Sigmoid colon (tissue), 7 donors: Measurements from ENCODE around the gene CSNK1A1L. TPM values are rescaled to one million over a fixed set of nuclear protein-coding genes. Genes with fewer than 3 reads are reported as not detected.
"Not testable (repeated sequence)": the region's sequence is repeated elsewhere in the genome, so short reads cannot be mapped to it uniquely, and the experiment has no call there.

Source experiments
- DNase-seq: peaks from one replicate; pipeline ENCODE4 v3.0.0-alpha.2; 2019
- H3K27ac ChIP-seq, 4 donors: fragments of 200-600 bp; sonication (generic); one replicate each; pipeline ENCODE4 v1.5.1; 2016 to 2019; ENCODE audit warnings: mild to moderate bottlenecking in 1 of 4
- H3K27me3 ChIP-seq, 3 donors: fragments of 200-600 bp; sonication (generic); one replicate each; pipeline ENCODE4 v1.5.1; 2019; ENCODE audit warnings: mild to moderate bottlenecking in 1 of 3
- H3K36me3 ChIP-seq, 4 donors: fragments of 200-600 bp; sonication (generic); one replicate each; pipeline ENCODE4 v1.5.1; 2016 to 2019
- H3K4me1 ChIP-seq, 4 donors: fragments of 200-600 bp; sonication (generic); one replicate each; pipeline ENCODE4 v1.5.1; 2017 to 2019
- H3K4me3 ChIP-seq, 4 donors: fragments of 200-600 bp; sonication (generic); one replicate each; pipeline ENCODE4 v1.5.1; 2017 to 2019; ENCODE audit warnings: mild to moderate bottlenecking in 2 of 4, moderate library complexity in 1 of 4
- H3K9me3 ChIP-seq, 4 donors: fragments of 200-600 bp in 3 of 4; sonication (generic) in 3 of 4; one replicate each; pipeline versions ENCODE4 v1.5.1 to v1.6.1; 2013 to 2019
- CTCF ChIP-seq, 4 experiments: fragments of 450-650 bp in 3 of 4; fragments of 200-600 bp in 1 of 4; IDR thresholded peaks; one replicate each; pipeline ENCODE4 v1.5.1; 2016 to 2019; ENCODE audit warnings: antibody characterized with exemption in 4 of 4, mild to moderate bottlenecking in 3 of 4, moderate library complexity in 2 of 4
- EP300 ChIP-seq, 4 donors: sonication (generic); formaldehyde crosslinking; IDR thresholded peaks; one replicate each; pipeline ENCODE4 v1.6.1; 2017; ENCODE audit warnings: antibody characterized with exemption in 4 of 4
- POLR2A ChIP-seq, 2 donors: fragments of 450-650 bp; IDR thresholded peaks; one replicate each; pipeline ENCODE4 v1.6.1; 2016; ENCODE audit warnings: antibody characterized with exemption in 2 of 2, mild to moderate bottlenecking in 2 of 2, moderate library complexity in 2 of 2
- POLR2AphosphoS5 ChIP-seq, 4 donors: sonication (generic); formaldehyde crosslinking; IDR thresholded peaks; one replicate each; pipeline ENCODE4 v1.6.1; 2017; ENCODE audit warnings: antibody characterized with exemption in 4 of 4
- WGBS, 2 donors: extraction: QIAGEN DNeasy Blood & Tissue Kit; methylation state at CpG; one replicate each; pipeline ENCODE4 v1.1.7; 2013; 5-methylcytosine and 5-hydroxymethylcytosine counted together
- intact Hi-C: fragments of 100-400 bp; cut with DNase I; formaldehyde crosslinking; loops from one replicate; pipeline ENCODE4 v1.15.1; 2023
- polyA plus RNA-seq, 3 donors: library from polyadenylated mRNA; stranded (reverse); fragments of 200-250 nt; gene quantifications; one replicate each; pipeline ENCODE4 v1.2.3, GENCODE V29; 2013
- total RNA-seq, 4 donors: library from RNA; depleted of rRNA; stranded (reverse); fragments of >200 nt; gene quantifications; one replicate each; pipeline ENCODE4 v1.1.0, GENCODE V29; 2016
- donor health status: healthy with polysubstance abuse.
- donor health status: Bipolar disorder and iron deficiency.
- donor health status: healthy.

CSNK1A1L gene
- total and polyA plus RNA-seq, 7 donors: not detected

- Histone ChIP-seq H3K4me1 (no peaks in the 10 kb centered on the region), H3K4me3 (no peak overlapping the region), H3K27ac (no peak overlapping the region), H3K27me3 (no peaks in the 10 kb centered on the region), H3K9me3 (no peaks in the 10 kb centered on the region), H3K36me3 (no peaks in the 10 kb centered on the region)
- no peak for DNase-seq
- WGBS, 2 donors: 75 to 83% methylated on average over 6 of the region's 6 CpGs
- intact Hi-C loops: no loop called here
- TF ChIP-seq EP300 (IDR thresholded peaks at IDR 0.05) (no peak), POLR2AphosphoS5 (IDR thresholded peaks at IDR 0.05) (no peak), POLR2A (IDR thresholded peaks at IDR 0.05) (no peak), CTCF (IDR thresholded peaks at IDR 0.05) (no peak)
These were observed 39.5 kb downstream of the CSNK1A1L start for GRCh38 chr13:37065890-37066526.

- Histone ChIP-seq H3K4me3 (peak overlapping the region; percentile 67 to 97 (median 82)), H3K9me3 (no peaks in the 10 kb centered on the region), H3K27ac (peak overlapping the region; percentile 82 to 96 (median 90)), H3K36me3 (no peaks in the 10 kb centered on the region), H3K27me3 (no peaks in the 10 kb centered on the region), H3K4me1 (peaks cover 0 to 20% (median 13%) of the 10 kb centered on the region in 4 donors)
- TF ChIP-seq EP300 (IDR thresholded peaks at IDR 0.05) (no peak), POLR2A (IDR thresholded peaks at IDR 0.05) (no peak), CTCF (IDR thresholded peaks at IDR 0.05) (no peak), POLR2AphosphoS5 (IDR thresholded peaks at IDR 0.05) (no peak)
- intact Hi-C loops: loop anchor here (5.0 kb wide), 1 partner anchor 58 kb away; the partner anchor contains the start of gene EXOSC8
- no peak for DNase-seq
- 16 to 19% methylated on average over 10 of the region's 10 CpGs for WGBS, 2 donors
These were observed 45.6 kb downstream of the CSNK1A1L start for GRCh38 chr13:37059848-37060192.

- 1% methylated on average over 75 of the region's 75 CpGs for WGBS, 2 donors
- H3K27me3 ChIP-seq: no peaks in the 10 kb centered on the region
- intact Hi-C loops: loop anchor here (5.0 kb wide), 1 partner anchor 57 kb away; the partner anchor contains the start of gene EXOSC8
- peak; percentile 69 to 81 for TF ChIP-seq POLR2A (IDR thresholded peaks at IDR 0.05)
- TF ChIP-seq EP300 (IDR thresholded peaks at IDR 0.05): no peak
- TF ChIP-seq POLR2AphosphoS5 (IDR thresholded peaks at IDR 0.05): peak; percentile 87 to 97 (median 94)
- TF ChIP-seq CTCF (IDR thresholded peaks at IDR 0.05): no peak
- DNase-seq: peak; percentile 96
- peak within 1 kb of the TSS; percentile 67 to 97 (median 82) for H3K4me3 ChIP-seq
- peaks cover 0 to 20% (median 13%) of the 10 kb centered on the region in 4 donors for H3K4me1 ChIP-seq
- peak within 1 kb of the TSS; percentile 82 to 96 (median 90) for H3K27ac ChIP-seq
- no peaks in the 10 kb centered on the region for H3K9me3 ChIP-seq
- no peaks in the 10 kb centered on the region for H3K36me3 ChIP-seq
These were observed 46.3 kb downstream of the CSNK1A1L start, which contains the start of gene SUPT20H for GRCh38 chr13:37058910-37059847. Gene SUPT20H, minus strand, starts transcription at chr13:37059688. Its CDS starts 8,198 bp downstream, at chr13:37051490.

- not testable (repeated sequence) for H3K27ac ChIP-seq, H3K27me3 ChIP-seq, H3K9me3 ChIP-seq, DNase-seq, H3K36me3 ChIP-seq, H3K4me3 ChIP-seq
- peaks cover 0 to 20% (median 13%) of the 10 kb centered on the region in 4 donors for H3K4me1 ChIP-seq
- intact Hi-C loops: loop anchor here (5.0 kb wide), 1 partner anchor 54 kb away; the partner anchor contains the start of gene EXOSC8
- WGBS, 2 donors: 54 to 81% methylated on average over 2 of the region's 2 CpGs
These were observed 49.2 kb downstream of the CSNK1A1L start for GRCh38 chr13:37056228-37056627.

Other genes with a start within 250 kb of the CSNK1A1L start
- 10 to 100 TPM; 21.7 to 33.3 (median 27.8) TPM for gene SMAD9, start 185.4 kb downstream of the CSNK1A1L start, total RNA-seq
- gene SMAD9, start 185.4 kb downstream of the CSNK1A1L start, polyA plus RNA-seq: 1 to 10 TPM; 1.2 to 4.3 (median 2.5) TPM
- gene ALG5, start 106.3 kb downstream of the CSNK1A1L start, total RNA-seq: 10 to 100 TPM; 21.9 to 36.0 (median 29.6) TPM
- gene ALG5, start 106.3 kb downstream of the CSNK1A1L start, polyA plus RNA-seq: 10 to 100 TPM; 15.0 to 44.9 (median 17.3) TPM
- gene EXOSC8, start 104.9 kb downstream of the CSNK1A1L start, total RNA-seq: 10 to 100 TPM; 19.7 to 32.8 (median 27.6) TPM
- gene EXOSC8, start 104.9 kb downstream of the CSNK1A1L start, polyA plus RNA-seq: 10 to 100 TPM; 19.7 to 40.8 (median 22.2) TPM
- gene SUPT20H, start 46.0 kb downstream of the CSNK1A1L start, total RNA-seq: 10 to 100 TPM; 41.8 to 55.8 (median 43.9) TPM
- gene SUPT20H, start 46.0 kb downstream of the CSNK1A1L start, polyA plus RNA-seq: 10 to 100 TPM; 14.3 to 23.1 (median 15.6) TPM